Measurements from ENCODE around the gene HPSE.

- no peak for TF ChIP-seq CTCF (IDR thresholded peaks at IDR 0.05)
- TF ChIP-seq ZFX (IDR thresholded peaks at IDR 0.05; ENCODE audit: borderline replicate concordance), result no peak
These were observed 87.0 kb downstream of the HPSE start for GRCh38 chr4:83247415-83248357.

All from 22Rv1 (cell line).